Stimulated activated CD4-positive, alpha-beta T cell treated with anti-CD3 and anti-CD28 coated beads, Interleukin-2, amount 100 ng/mL, for 4 hours (primary cell): Measurements from ENCODE around the gene LOXL4.
"Not testable (repeated sequence)": the region's sequence is repeated elsewhere in the genome, so short reads cannot be mapped to it uniquely, and the experiment has no call there.

Source experiments
- DNase-seq: peaks from one replicate; pipeline ENCODE4 v3.0.0-alpha.2; 2020; ENCODE audit warnings: low read depth

The LOXL4 gene

DNA sequence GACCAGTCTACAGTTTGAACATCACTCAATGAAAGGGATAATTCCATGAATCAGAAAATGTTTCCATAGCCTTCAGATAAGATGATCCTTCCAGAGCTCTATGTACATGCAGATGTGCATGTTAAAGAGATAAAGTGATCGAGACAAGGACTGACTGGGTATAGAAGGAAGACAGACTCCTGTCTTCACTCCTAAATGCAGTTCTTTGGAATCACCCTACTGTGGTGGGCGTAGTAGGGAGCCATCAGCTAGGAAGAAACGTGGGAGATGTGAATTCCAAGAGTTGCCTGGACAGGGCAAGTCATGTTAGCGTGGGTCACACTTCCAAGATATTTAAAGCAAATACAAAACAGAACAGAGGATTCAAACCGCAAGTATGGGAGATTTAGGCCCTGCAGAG, 23.9 kb downstream of the LOXL4 start:
- no peak for DNase-seq

DNA sequence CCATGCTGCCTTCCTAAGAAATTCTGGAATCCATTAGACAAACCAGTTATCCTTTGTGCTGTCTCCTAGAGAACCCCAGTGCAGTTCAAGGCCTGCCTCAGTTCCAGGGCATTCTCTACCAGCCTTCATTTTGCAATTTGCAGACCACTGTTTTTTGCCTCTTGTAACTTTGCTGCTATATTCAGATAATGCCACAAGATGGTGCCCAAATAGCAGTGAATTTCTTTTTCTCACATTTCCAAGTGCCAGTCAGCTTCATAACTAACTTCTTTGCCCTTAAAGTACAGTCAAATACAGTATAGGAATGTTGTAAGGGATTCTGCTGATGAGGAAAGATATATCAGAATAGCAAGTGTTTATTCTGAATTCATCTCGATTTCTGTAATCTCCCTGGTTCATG, 25.2 kb downstream of the LOXL4 start:
- DNase-seq = no peak

DNA sequence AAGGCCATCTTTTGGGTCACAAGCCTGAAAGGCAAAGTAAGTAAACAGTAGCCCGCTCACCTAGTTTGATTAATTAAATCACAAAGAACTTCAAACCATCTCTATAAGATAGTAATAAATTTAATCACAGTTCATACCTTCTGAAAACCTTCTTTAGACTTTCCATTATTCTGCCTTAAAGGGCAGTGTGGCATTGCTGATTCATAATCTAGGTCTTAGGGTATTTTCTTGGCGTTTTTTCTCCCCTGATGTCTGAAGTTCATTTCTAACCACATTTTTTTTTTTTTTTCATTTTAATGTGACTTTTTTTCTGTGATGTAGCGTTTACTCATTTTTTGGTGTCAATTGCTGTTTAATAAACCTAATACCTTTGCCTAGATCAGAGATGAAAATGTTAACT, 27.5 kb downstream of the LOXL4 start:
- DNase-seq = no peak

DNA sequence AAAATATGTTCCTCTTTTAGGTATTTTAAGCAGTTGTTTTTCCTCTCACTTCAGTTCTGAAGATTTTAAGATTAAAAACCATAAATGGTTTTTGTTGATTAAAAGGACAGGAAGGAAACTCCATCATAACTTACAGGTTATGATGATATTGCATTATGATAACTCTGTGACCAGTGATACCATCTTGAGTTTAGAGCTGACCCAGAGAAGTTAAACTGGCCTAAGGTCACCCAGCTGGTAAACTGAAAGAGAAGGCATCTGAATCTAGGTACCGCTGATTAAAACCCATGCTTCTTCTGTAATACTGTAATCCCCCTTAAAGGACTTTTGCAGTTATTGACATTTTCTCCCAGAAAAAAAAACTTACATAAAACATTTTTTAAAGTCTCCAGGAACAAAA, 29.6 kb downstream of the LOXL4 start:
- no peak for DNase-seq

DNA sequence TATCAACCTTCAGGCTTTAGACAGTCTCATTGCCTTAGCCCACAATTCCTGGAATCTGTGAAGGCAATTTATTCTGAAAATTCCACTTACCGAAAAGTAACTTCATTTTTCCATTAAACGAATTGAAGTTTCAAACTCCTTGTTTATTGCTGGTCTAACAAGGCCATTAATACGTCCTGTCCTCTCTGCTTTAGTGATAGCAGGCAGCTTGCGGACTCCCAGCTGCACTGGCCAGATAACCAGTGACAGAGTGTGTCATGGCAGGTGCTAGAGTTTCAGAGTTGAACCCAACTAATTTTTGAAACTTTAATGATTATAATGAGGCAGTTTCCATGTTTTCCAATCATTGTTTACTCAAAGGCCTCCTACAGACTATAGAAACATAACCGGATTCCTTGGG, 31.1 kb downstream of the LOXL4 start:
- no peak for DNase-seq

DNA sequence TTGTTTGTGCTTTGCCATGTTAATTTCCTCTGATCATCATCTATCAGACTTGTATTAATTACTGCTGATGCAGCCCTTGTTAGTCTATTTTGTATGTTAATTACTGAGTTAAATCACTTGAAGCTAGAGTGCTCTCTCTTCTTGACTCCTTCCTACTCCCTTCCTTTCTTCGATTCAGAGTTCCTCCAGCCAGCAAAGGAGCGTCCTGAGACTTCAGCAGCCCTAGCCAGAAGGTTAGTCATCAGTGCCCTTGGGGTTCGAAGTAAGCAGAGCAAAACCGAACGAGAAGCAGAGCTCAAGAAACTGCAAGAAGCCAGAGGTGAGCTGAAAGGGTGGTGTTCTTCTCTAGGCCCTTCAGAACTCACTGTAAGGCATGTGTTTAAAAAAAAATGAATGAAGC, 32.1 kb downstream of the LOXL4 start:
- DNase-seq = no peak

DNA sequence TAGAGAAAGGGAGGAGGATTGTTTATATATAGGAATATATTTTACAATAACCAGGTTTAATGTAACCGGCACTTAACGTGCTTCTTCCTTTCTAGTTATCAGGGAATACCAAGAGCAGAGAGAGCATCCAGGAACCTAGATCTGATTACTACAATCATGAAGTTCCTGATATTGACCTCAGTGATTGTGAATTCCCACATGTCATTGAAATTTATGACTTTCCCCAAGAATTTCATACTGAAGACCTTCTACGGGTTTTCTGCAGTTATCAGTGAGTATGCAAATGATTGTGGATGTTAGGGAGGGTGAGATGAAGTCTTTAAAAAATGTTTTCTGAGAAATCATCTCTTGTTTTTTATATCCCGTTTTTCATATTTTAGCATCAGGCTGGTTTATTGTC, 36.6 kb downstream of the LOXL4 start:
- DNase-seq = no peak

DNA sequence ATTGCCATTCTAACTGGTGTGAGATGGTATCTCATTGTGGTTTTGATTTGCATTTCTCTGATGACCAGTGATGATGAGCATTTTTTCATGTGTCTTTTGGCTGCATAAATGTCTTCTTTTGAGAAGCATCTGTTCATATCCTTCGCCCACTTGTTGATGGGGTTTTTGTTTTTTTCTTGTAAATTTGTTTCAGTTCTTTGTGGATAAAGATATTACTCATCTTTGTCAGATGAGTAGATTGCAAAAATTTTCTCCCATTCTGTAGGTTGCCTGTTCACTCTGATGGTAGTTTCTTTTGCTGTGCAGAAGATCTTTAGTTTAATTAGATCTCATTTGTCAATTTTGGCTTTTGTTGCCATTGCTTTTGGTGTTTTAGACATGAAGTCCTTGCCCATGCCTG, 39.7 kb downstream of the LOXL4 start:
- DNase-seq = not testable (repeated sequence)

DNA sequence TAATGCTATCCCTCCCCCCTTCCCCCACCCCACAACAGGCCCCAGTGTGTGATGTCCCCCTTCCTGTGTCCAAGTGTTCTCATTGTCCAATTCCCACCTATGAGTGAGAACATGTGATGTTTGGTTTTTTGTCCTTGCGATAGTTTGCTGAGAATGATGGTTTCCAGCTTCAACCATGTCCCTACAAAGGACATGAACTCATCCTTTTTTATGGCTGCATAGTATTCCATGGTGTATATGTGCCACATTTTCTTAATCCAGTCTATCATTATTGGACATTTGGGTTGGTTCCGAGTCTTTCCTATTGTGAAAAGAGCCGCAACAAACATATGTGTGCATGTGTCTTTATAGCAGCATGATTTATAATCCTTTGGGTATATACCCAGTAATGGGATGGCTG, 40.3 kb downstream of the LOXL4 start:
- not testable (repeated sequence) for DNase-seq

DNA sequence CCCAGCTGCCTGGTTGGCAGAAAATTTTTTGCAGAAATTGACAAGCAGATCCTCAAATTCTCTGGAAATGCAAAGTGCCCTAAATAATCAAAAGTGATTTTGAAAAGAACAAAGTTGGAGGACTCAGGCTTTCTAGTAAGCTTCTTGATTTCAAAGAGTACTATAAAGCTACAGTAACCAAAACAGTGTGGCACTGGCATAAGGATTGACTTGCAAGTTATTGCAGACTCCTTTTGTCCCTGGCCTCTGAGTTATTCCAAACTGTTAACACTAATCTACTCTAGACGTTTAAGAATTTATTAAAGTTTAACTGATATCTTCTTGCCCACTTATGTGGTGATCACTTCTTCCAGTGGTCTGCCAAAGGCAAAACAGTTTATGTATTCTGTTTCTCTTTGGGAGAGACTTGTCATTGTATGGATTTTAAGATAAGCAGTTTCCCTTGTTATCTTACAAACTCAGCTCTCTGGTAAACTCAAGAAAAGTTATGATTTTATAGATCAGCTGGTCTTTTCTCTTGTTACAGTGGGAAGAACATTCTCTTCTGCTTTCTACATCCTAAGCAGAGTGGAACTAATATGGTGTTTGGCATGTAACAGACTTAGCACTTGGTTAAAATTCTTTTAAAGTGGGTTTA, 41.4 kb downstream of the LOXL4 start:
- no peak for DNase-seq

DNA sequence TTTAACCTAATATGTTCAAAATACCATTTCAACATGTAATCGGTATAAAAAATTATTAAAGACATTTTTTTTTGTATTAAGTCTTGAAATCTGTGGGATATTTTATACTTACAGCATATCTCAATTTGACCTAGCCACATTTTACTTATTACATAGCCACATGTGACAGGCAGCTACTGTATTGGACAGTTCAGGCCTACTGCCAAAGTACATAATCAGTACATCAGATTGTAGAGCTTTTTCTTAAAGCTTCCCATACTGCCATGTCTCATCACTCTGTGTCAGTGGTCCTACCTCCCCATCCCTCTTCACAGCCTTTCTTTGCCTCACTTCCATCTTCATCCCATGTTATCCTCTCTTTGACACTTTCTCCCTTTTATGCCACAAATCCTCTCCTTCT, 43.0 kb downstream of the LOXL4 start:
- no peak for DNase-seq

DNA sequence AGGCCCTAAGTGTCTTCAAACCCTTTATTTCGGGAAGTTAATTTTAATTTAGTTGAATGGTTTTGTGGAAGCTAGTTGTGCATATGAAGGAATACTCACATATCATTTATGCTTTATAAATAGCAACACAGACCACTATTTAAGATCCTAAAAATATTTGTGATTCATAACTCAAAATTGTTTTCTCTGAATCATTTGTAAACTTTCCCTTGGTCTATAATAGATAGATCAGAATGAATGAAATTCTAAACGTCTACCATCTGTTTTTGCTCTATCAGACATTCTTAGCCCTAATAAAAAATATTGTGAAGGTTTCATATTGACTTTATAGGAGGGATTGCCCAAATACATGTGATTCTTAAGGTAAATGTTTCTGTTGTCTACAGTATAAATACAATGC, 43.5 kb downstream of the LOXL4 start:
- DNase-seq = no peak

DNA sequence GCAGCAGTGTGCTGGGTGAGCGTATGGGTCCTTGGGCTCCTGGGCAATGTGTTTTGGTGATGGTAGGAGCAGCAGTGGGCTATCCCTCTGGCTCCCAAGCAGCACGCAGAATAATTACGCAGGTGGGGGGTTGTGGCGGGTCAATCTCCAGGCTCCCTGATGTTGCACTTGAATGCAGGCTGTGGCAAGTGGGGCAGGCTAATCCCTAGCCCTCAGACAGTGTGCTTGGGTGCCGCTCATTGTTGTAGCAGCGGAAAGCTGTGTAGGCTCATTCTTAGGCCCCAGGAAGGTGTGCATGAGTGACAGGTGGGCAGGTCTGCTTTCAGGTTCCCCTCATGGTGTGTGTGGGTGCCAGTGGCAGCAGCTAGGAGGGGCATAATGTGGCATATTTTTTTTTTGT, 44.1 kb downstream of the LOXL4 start:
- no peak for DNase-seq

DNA sequence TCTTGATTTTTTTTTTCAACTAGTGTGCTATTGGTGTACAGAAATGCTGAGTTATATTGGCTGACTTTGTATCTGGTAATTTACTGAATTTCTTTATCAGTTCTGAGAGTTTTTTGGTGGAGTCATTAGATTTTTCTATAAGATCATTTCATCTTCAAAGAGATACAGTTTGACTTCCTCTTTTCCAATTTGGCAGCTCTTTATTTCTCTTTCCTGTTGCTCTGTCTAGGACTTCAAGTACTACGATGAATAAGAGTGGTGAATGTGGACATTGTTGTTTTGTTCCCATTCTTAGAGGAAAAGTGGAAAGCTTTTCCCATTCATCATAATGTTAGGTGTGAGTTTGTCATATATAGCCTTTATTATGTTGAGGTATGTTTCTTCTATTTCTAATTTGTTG, 50.2 kb downstream of the LOXL4 start:
- DNase-seq = no peak

DNA sequence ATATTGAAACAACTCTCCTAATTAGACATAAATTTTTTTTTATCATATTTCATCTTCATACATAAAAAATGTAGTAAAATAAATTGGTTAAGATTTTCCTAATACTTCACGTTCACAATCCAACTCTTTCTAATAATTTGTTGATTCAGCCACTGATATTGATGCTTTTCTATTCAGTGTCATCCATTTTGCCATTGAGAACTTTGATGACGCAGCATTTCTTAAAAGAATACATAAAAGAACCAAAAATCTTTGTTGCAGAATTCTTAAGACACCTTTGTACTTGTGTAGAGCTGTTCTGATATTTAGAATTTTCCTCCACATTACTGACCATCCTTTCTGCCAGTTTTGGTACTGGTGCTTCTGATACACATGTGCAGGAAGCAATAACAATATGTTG, 52.6 kb downstream of the LOXL4 start:
- no peak for DNase-seq

DNA sequence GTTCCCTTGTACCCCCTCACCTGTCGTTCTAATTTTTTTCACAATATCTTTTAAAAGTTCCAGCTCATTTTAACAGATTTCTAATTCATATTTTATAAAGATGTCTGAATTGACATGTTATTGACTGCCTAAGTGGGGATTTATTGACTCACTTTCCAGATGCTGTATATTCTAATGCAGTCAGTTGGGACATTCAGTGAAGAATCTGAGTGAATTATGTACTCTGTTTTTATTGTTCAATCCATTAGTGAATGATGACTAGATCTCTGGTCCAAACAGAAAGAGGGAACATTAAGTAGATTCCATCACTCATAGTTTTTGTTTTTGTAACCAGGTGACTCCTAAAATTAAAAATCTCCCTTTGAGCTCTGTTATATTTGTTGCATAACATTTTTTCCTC, 54.3 kb downstream of the LOXL4 start:
- no peak for DNase-seq

DNA sequence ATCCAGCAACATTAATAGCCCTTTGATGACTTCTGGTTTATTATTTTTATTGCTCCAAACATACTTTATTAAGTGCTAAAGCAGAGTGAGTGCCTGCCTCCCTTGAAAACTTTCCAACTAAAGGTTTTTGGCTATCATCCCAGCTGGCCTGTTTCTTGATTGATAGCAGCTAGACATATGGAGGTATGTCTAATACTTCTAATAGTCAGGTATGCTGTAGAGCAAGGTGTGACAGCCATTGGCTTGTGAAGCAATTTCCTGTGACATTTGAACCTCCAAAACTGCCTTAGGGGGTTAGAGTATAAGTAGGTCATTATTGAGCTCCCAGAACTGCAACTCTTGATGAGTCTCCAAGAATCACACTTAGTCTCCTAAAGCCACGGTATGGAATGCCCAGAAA, 55.8 kb downstream of the LOXL4 start:
- no peak for DNase-seq

DNA sequence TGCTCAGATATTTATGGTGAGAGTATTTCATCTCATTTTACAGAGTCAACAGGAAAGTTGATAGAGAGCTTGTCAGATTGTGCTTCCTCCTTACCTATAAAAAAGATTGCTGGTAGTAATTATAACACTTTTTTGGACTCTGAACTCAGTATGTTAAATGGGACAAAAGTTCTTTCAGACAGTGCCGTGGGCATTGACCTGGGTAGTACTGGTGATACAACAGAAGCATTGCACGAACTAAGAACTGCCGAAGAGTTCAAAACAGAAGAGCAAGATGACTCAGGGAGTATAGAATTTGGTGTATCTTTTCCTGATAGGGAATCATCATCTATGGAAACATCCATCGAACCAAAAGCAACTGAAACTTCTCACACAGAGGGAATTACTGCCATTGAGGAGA, 58.6 kb downstream of the LOXL4 start:
- no peak for DNase-seq

DNA sequence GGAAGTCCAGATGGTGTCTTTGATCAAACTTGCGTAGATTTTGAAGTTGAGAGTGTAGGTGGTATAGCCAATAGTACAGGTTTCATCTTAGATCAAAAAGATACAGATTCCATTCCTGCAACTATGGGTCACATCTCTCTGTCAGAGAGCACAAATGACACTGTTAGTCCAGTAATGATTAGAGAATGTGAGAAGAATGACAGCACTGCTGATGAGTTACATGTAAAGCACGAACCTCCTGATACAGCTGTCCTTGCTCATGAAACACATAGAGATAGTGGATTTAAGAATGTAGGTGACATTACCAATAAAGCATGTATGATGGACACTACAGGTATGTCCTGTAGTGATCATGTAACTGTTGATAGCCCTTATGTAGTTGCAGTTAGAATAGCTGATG, 59.1 kb downstream of the LOXL4 start:
- DNase-seq = no peak

DNA sequence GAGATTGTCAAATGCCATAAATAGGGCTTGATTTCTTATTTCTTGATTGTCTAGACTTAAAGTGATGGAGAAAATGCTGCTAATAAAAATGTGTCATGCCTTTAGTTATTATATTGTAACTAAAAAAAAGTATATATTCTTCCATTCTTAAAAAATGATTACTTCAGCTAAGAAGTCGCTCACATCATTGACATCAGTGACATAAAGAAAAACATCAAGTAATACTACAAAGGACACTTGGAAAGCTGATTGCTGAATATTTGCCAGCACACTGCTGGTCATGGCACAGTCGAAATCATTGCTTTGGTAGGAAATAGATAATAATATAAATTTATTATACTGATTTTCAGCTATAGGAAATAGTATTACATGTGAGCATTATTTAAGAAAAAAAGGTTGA, 62.6 kb downstream of the LOXL4 start:
- DNase-seq = no peak

DNA sequence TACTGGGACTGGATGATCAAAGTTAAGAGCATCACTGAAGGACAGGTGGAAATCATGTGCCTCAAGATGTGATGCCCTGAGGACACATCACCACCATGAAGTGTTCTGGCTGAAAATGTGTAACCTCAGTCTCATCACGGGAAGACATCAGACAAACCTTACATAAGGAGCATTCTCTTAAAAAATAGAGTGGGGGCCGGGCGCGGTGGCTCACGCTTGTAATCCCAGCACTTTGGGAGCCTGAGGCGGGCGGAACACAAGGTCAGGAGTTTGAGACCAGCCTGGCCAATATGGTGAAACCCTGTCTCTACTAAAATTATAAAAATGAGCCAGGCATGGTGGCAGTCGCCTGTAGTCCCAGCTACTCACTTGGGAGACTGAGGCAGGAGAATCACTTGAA, 65.6 kb downstream of the LOXL4 start:
- DNase-seq = no peak

DNA sequence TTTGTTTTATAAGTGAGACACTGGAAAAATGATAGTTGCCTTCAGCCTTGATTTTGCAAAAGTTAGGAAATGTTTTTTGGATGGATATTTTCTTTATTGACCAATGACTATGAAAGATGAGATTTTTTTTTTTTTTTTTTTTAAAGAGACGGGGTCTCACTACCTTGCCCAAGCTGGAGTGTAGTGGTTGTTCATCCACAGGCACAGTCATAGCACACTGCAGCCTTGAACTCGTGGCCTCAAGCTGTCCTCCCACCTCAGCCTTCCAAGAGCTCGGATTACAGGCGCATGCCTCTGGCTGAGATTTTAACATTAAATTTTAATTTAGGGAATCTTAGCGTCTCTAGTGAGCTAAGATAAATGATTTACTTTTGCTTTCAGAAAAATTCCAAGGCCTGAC, 66.2 kb downstream of the LOXL4 start:
- DNase-seq = no peak
